ENCODE data around the gene ATXN7L1.

GRCh38 chr7:105678811-105679495, 197.4 kb downstream of the ATXN7L1 start:
- TF ChIP-seq CTCF (IDR thresholded peaks at IDR 0.05) (no peak), EZH2 (IDR thresholded peaks at IDR 0.05; ENCODE audit: borderline replicate concordance, insufficient read depth, low read depth, low read length, poor library complexity, severe bottlenecking) (no peak)
